Ishikawa (cell line): ENCODE measurements around the gene DAZAP2.

Experiments
- EP300 ChIP-seq: IDR thresholded peaks from 2 replicates; pipeline ENCODE4 v1.6.1; 2012; ENCODE audit warnings: borderline replicate concordance
- FOXM1 ChIP-seq: IDR thresholded peaks from 2 replicates; pipeline ENCODE4 v1.6.1; 2012; ENCODE audit warnings: low read depth, borderline replicate concordance
- NFIC ChIP-seq: IDR thresholded peaks from 2 replicates; pipeline ENCODE4 v1.6.1; 2012
- RAD21 ChIP-seq: IDR thresholded peaks from 2 replicates; pipeline ENCODE4 v1.6.1; 2012; ENCODE audit warnings: low read depth
- TAF1 ChIP-seq: IDR thresholded peaks from 2 replicates; pipeline ENCODE4 v1.6.1; 2012; ENCODE audit warnings: low read depth, mild to moderate bottlenecking
- TCF12 ChIP-seq: IDR thresholded peaks from 2 replicates; pipeline ENCODE4 v1.6.1; 2012; ENCODE audit warnings: low read depth
- TEAD4 ChIP-seq: IDR thresholded peaks from 2 replicates; pipeline ENCODE4 v1.6.1; 2012
- YY1 ChIP-seq: IDR thresholded peaks from 2 replicates; pipeline ENCODE4 v1.6.1; 2012; ENCODE audit warnings: low read depth
- ZBTB7A ChIP-seq: IDR thresholded peaks from 2 replicates; pipeline ENCODE4 v1.6.1; 2012; ENCODE audit warnings: low read depth
- TF ChIP-seq, protein P1 (sequence below): IDR thresholded peaks from 2 replicates; pipeline ENCODE4 v1.6.1; 2012
- TF ChIP-seq, protein P2 (sequence below): IDR thresholded peaks from 2 replicates; pipeline ENCODE4 v1.6.1; 2012; ENCODE audit warnings: low read depth, mild to moderate bottlenecking

DNA sequence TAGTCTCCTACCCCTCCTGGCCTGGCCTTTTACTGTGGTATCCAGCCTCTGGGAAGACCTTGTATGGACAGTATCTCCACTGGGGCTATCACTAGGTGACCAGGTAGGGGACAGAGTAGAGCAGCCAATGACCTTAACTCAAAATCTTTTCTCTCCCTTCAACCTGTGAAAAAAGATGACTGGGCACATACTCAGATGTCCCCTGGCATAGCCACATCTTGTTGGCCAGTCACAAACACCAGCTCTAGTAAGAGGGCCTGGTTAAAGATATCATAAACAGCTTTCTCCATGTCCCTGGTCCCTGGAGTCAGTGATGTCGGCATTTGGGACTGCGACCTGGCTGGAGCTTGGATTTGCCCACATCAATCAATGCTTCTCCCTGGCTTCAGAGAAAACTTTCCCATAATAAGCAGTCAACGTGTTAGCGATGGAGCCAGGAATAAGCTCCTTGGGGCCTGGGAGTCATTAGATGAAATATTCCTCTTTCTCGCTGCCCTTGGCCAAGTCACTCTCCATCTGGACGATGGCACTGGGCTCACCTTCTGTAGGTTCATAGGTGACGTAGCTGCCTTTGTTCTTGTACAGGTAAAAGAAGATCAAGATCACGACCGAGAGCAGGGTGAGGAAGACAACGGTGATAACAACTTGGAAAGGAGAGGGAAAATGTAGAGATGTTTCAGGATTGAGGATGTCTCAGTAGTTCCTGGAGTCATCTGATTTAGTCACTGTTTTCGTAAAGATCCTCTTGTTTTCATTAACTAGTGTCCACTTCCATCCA is 7.0 kb downstream of the DAZAP2 start:
- TF ChIP-seq TEAD4 (no peak), RAD21 (no peak), EP300 (no peak), TCF12 (no peak), YY1 (no peak), TAF1 (no peak), ZBTB7A (no peak), NFIC (no peak), FOXM1 (no peak)
- TF ChIP-seq, protein P1, sequence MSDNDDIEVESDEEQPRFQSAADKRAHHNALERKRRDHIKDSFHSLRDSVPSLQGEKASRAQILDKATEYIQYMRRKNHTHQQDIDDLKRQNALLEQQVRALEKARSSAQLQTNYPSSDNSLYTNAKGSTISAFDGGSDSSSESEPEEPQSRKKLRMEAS: no peak
- TF ChIP-seq, protein P2, sequence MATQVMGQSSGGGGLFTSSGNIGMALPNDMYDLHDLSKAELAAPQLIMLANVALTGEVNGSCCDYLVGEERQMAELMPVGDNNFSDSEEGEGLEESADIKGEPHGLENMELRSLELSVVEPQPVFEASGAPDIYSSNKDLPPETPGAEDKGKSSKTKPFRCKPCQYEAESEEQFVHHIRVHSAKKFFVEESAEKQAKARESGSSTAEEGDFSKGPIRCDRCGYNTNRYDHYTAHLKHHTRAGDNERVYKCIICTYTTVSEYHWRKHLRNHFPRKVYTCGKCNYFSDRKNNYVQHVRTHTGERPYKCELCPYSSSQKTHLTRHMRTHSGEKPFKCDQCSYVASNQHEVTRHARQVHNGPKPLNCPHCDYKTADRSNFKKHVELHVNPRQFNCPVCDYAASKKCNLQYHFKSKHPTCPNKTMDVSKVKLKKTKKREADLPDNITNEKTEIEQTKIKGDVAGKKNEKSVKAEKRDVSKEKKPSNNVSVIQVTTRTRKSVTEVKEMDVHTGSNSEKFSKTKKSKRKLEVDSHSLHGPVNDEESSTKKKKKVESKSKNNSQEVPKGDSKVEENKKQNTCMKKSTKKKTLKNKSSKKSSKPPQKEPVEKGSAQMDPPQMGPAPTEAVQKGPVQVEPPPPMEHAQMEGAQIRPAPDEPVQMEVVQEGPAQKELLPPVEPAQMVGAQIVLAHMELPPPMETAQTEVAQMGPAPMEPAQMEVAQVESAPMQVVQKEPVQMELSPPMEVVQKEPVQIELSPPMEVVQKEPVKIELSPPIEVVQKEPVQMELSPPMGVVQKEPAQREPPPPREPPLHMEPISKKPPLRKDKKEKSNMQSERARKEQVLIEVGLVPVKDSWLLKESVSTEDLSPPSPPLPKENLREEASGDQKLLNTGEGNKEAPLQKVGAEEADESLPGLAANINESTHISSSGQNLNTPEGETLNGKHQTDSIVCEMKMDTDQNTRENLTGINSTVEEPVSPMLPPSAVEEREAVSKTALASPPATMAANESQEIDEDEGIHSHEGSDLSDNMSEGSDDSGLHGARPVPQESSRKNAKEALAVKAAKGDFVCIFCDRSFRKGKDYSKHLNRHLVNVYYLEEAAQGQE: no peak
